KMS-11 (cell line): ENCODE measurements around the gene KLHL3.

Experiments
- H2AFZ ChIP-seq: fragments of 200-600 bp; sonication (generic); 2 replicates; pipeline ENCODE4 v1.6.1; 2016; ENCODE audit warnings: antibody characterized with exemption, mixed run types, low read depth
- H3K27ac ChIP-seq: fragments of 200-600 bp; sonication (generic); 2 replicates; pipeline ENCODE4 v1.6.1; 2016; ENCODE audit warnings: mild to moderate bottlenecking, mixed run types
- H3K27me3 ChIP-seq: fragments of 200-600 bp; sonication (generic); 2 replicates; pipeline ENCODE4 v1.6.1; 2017; ENCODE audit warnings: mild to moderate bottlenecking, low read depth, mixed run types, moderate library complexity; ENCODE audit not compliant: insufficient read depth
- H3K36me3 ChIP-seq: fragments of 200-600 bp; sonication (generic); 2 replicates; pipeline ENCODE4 v1.6.1; 2017; ENCODE audit warnings: mild to moderate bottlenecking, mixed run types; ENCODE audit not compliant: insufficient read depth
- H3K4me1 ChIP-seq: fragments of 200-600 bp; sonication (generic); 2 replicates; pipeline ENCODE4 v1.6.1; 2016; ENCODE audit warnings: mild to moderate bottlenecking, low read depth, mixed run types; ENCODE audit not compliant: poor library complexity, severe bottlenecking
- H3K4me2 ChIP-seq: fragments of 200-600 bp; sonication (generic); 2 replicates; pipeline ENCODE4 v1.7.0; 2016; ENCODE audit warnings: mild to moderate bottlenecking, mixed run types
- H3K4me3 ChIP-seq: fragments of 200-600 bp; sonication (generic); IDR thresholded peaks from 2 replicates; pipeline ENCODE4 v1.6.1; 2017; ENCODE audit warnings: low read depth, low read length, mixed read lengths; ENCODE audit not compliant: insufficient read depth
- H3K79me2 ChIP-seq: fragments of 200-600 bp; sonication (generic); 2 replicates; pipeline ENCODE4 v1.6.1; 2016; ENCODE audit warnings: low read depth, mixed run types; ENCODE audit not compliant: insufficient read depth
- H3K9ac ChIP-seq: fragments of 200-600 bp; sonication (generic); 2 replicates; pipeline ENCODE4 v1.6.1; 2016; ENCODE audit warnings: mild to moderate bottlenecking, mixed run types
- H4K20me1 ChIP-seq: fragments of 200-600 bp; sonication (generic); 2 replicates; pipeline ENCODE4 v1.6.1; 2016; ENCODE audit warnings: mild to moderate bottlenecking, mixed run types; ENCODE audit not compliant: insufficient read depth
- TF ChIP-seq, protein P1 (sequence below): fragments of 200-600 bp; sonication (generic); conservative IDR thresholded peaks from 2 replicates; pipeline ENCODE4 v1.6.1; 2017; ENCODE audit warnings: low read depth, mild to moderate bottlenecking, antibody characterized with exemption, low read length, moderate library complexity, mixed read lengths

The KLHL3 gene

DNA sequence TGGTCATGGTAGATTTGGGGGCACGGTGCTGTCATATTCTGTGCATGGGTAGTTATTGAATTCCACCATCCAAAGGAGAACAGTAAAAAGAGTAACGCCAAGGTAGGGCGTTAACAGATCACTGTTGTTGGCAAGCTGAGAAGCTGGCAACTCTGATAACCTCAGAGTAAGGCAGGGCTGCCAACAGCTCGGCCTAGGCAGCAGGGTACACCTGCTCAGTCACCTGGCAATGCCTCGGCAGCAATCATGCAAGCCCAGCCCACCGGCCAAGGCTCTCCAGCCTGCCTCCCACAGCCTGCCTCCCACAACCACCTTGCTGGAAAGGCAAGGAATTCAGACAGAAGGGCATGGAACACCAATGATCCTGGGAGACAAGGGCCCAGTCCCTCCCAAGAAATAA lies 63.9 kb downstream of the KLHL3 start:
- Histone ChIP-seq H3K4me3 (no peak overlapping the region), H3K4me2 (no peak overlapping the region), H3K79me2 (no peaks in the 10 kb centered on the region), H3K4me1 (no peaks in the 10 kb centered on the region), H3K9ac (no peak overlapping the region), H3K27ac (no peak overlapping the region), H3K27me3 (no peaks in the 10 kb centered on the region), H4K20me1 (no peaks in the 10 kb centered on the region), H2AFZ (no peak overlapping the region), H3K36me3 (no peaks in the 10 kb centered on the region)
- TF ChIP-seq, protein P1, sequence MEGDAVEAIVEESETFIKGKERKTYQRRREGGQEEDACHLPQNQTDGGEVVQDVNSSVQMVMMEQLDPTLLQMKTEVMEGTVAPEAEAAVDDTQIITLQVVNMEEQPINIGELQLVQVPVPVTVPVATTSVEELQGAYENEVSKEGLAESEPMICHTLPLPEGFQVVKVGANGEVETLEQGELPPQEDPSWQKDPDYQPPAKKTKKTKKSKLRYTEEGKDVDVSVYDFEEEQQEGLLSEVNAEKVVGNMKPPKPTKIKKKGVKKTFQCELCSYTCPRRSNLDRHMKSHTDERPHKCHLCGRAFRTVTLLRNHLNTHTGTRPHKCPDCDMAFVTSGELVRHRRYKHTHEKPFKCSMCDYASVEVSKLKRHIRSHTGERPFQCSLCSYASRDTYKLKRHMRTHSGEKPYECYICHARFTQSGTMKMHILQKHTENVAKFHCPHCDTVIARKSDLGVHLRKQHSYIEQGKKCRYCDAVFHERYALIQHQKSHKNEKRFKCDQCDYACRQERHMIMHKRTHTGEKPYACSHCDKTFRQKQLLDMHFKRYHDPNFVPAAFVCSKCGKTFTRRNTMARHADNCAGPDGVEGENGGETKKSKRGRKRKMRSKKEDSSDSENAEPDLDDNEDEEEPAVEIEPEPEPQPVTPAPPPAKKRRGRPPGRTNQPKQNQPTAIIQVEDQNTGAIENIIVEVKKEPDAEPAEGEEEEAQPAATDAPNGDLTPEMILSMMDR = no peak

DNA sequence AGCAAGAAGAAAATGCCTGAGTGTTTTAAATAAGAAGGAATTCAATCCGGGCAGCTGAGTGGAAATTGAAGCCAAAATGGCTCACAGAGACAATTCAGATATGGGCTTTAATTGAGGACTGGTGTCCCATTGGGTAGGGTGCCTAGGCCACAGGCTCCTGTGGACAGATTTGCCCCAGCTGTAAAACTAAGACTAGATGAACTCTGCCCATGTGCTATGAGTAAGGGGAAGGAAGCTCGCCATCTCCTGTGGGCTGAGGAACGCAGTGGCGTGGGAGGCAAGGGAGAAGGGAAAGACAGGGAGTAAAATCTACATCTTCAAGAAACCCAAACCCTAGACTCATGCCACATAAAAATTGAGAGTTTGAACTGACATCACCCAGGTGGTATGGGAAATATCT lies 66.1 kb downstream of the KLHL3 start:
- Histone ChIP-seq H3K4me2 (no peak overlapping the region), H3K9ac (no peak overlapping the region), H3K79me2 (no peaks in the 10 kb centered on the region), H4K20me1 (no peaks in the 10 kb centered on the region), H3K4me3 (no peak overlapping the region), H2AFZ (no peak overlapping the region), H3K27me3 (no peaks in the 10 kb centered on the region), H3K27ac (no peak overlapping the region), H3K36me3 (no peaks in the 10 kb centered on the region), H3K4me1 (no peaks in the 10 kb centered on the region)
- TF ChIP-seq, protein P1 = no peak

DNA sequence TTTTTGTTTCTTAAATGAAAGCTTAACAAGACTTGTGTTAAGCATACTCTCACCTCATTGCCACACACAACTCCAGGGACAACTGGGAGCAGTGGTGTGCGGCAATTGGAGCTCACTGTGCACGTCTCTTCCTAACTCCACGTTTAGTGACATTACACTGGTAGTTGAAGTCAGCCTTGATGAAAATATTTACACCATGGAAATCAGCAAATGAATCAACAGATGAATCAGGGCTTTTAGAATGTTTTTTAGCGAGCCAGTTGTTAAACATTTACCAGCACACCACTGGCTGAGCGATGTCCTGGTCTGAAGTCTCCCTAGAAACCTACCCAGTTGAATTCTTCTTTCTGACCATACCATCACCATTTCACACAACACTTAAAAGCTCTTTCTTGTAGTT lies 67.3 kb downstream of the KLHL3 start:
- H3K4me2 ChIP-seq = no peak overlapping the region
- H3K27ac ChIP-seq = no peak overlapping the region
- no peaks in the 10 kb centered on the region for H3K27me3 ChIP-seq
- no peak overlapping the region for H2AFZ ChIP-seq
- no peaks in the 10 kb centered on the region for H3K79me2 ChIP-seq
- H3K4me3 ChIP-seq = no peak overlapping the region
- TF ChIP-seq, protein P1 = no peak
- no peak overlapping the region for H3K9ac ChIP-seq
- no peaks in the 10 kb centered on the region for H4K20me1 ChIP-seq
- no peaks in the 10 kb centered on the region for H3K36me3 ChIP-seq
- H3K4me1 ChIP-seq = no peaks in the 10 kb centered on the region

DNA sequence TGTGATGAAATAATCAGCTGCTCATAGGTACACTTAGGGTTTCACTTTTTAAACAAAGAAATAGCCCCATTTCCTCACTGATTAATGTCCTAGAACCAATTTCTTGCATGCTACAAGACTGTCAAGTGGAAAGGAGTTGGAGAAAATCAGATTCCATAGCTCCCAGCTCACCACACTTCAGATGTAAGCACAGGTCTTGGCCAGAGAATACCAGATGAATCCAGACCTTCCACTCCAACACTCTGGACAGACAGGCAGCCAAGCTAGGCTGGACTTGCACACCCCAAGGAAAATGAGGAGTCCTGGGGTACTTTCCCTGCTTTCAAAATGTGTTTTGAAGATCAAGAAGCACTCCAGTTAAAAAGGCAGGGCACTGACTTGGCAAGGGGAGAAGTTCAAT lies 68.5 kb downstream of the KLHL3 start:
- no peak overlapping the region for H3K4me3 ChIP-seq
- H4K20me1 ChIP-seq = no peaks in the 10 kb centered on the region
- H3K79me2 ChIP-seq = no peaks in the 10 kb centered on the region
- TF ChIP-seq, protein P1 = no peak
- H3K4me2 ChIP-seq = no peak overlapping the region
- no peak overlapping the region for H3K9ac ChIP-seq
- no peaks in the 10 kb centered on the region for H3K4me1 ChIP-seq
- H3K27me3 ChIP-seq = no peaks in the 10 kb centered on the region
- H3K36me3 ChIP-seq = no peaks in the 10 kb centered on the region
- H2AFZ ChIP-seq = no peak overlapping the region
- no peak overlapping the region for H3K27ac ChIP-seq

DNA sequence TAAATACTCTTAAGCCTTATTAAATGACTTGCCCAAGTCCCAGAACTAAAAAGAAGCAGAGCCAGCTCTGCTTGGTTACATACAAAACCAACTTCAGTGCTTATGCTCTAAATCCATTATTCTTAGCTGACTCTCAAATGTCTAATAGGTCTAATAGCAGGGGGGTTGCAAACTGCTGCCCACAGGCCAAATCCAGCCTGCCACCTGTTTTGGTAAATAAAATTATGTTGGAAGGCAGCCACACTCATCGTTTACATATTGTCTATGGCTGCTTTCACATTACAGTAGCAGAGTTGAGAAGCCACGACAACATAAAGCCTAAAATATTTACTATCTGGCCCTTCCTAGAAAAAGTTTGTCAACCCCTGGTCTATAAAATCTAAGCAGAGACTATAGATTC lies 69.0 kb downstream of the KLHL3 start:
- H2AFZ ChIP-seq = no peak overlapping the region

More for the DNA sequence above, 69.0 kb downstream of the KLHL3 start:
- Histone ChIP-seq H3K9ac (no peak overlapping the region), H3K27ac (no peak overlapping the region), H3K4me3 (no peak overlapping the region), H3K36me3 (no peaks in the 10 kb centered on the region), H3K79me2 (no peaks in the 10 kb centered on the region), H3K4me2 (no peak overlapping the region), H3K4me1 (no peaks in the 10 kb centered on the region), H4K20me1 (no peaks in the 10 kb centered on the region), H3K27me3 (no peaks in the 10 kb centered on the region)
- TF ChIP-seq, protein P1 = no peak
